ENCODE data around the gene TBP.

The TBP gene

DNA sequence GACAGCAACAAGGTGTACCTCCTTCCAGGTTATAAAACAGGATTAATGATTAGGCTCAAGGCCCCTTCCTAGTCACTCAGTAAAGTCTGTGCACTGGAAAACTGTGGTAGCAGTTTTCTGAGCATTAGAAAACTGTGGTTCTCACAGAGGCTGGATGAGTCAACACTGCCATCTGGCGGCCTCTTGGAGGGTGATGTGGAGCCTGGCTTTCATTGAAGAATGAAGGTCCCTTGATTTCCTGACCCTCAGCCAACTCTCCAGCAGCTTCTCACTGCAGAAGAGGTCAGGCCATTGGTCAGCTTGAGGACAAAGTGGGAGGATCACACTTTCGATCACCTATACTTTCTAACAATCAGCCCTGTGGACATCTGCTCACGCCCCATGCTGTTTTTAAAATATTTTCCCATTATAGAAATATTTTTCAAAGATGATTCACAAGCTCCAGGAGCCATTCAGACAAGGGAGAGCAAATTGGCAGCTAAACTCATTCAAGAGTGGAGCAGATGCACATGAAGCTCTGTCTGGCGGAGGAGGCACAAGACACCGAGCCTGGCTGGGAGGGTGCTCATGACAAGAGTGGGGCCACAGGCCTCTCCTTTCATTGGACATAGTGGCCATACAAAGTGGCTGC, 24.2 kb upstream of the TBP start:
- Histone ChIP-seq H4K20me1 (peaks cover 0 to 27% (median 17%) of the 10 kb centered on the region in 11 experiments; a peak in 15 of 22 replicates), H3K9ac (no peak overlapping the region), H3K4me3 (no peak overlapping the region), H3K27me3 (no peaks in the 10 kb centered on the region), H3K27ac (no peak overlapping the region), H3K9me3 (replicated peaks in 1 of 11) (no peaks in the 10 kb centered on the region), H3K4me2 (no peak overlapping the region), H3K4me1 (peaks cover 0 to 5% (median 0%) of the 10 kb centered on the region in 10 experiments; a peak in 4 of 20 replicates), H3K36me3 (peaks cover 24 to 37% (median 34%) of the 10 kb centered on the region in 11 experiments)
- no peak for TF ChIP-seq Cebpa-rat (IDR thresholded peaks at IDR 0.05)

DNA sequence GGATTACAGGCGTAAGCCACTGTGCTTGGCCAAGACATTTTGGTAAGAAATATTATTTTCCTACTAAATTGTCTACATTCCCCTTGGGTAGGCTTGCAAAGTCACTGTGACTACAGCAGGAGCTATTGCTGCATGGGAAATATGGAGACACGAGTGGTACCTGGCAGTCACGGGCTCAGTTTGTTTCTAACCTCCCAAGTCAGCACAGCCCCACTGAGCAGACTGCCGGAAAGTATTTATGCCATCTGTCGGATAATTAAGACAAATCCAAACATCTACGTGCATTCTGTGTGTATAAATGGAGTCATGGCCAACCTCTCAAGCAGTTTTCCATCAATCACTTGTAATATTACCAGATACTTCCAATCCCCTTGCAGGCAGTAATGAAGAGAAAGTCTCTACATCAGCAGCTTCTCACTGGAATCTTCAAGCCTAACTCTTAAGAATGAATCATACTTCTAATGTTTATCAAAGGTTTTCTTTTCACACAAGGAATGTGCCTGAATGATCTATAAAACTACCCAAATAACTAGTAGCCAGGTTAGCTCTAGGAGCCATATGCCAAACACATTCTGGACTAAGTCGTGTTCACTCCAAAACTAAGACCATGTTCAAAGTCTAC, 21.2 kb upstream of the TBP start:
- TF ChIP-seq Cebpa-rat (IDR thresholded peaks at IDR 0.05): no peak
- Histone ChIP-seq H3K27ac (no peak overlapping the region), H3K9ac (no peak overlapping the region), H4K20me1 (peaks cover 0 to 57% (median 45%) of the 10 kb centered on the region in 11 experiments; a peak in 19 of 22 replicates), H3K4me2 (no peak overlapping the region), H3K4me1 (peaks cover 0 to 5% (median 0%) of the 10 kb centered on the region in 10 experiments; a peak in 4 of 20 replicates), H3K4me3 (no peak overlapping the region), H3K27me3 (no peaks in the 10 kb centered on the region), H3K9me3 (replicated peaks in 1 of 11) (no peaks in the 10 kb centered on the region), H3K36me3 (peaks cover 54 to 67% (median 64%) of the 10 kb centered on the region in 11 experiments)

DNA sequence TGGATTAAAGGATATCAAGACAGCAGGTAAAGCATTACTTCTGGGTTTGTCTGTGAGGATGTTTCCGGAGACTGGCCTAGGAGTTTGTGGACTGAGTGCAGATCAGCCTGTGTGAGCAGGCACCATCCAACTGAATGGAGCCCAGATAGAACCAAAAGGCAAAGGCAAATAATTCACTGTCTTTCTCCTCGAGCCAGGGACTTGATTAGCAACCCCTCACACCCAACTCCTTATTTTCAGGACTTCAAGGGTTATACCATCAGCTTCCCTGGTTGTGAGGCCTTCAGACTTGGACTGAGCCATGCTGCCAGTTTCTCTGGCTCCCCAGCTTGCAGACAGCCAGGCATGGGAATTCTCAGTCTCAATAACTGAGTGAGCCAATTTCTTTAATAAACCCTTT, 20.4 kb upstream of the TBP start:
- Histone ChIP-seq H3K36me3 (peaks cover 62 to 76% (median 72%) of the 10 kb centered on the region in 11 experiments), H3K4me1 (peaks cover 0 to under 1% (median 0%) of the 10 kb centered on the region in 10 experiments; a peak in 3 of 20 replicates), H3K4me2 (no peak overlapping the region), H3K4me3 (no peak overlapping the region), H3K9ac (no peak overlapping the region), H4K20me1 (peaks cover 5 to 65% (median 53%) of the 10 kb centered on the region in 11 experiments; a peak in 20 of 22 replicates), H3K9me3 (replicated peaks in 1 of 11) (no peaks in the 10 kb centered on the region), H3K27ac (no peak overlapping the region), H3K27me3 (no peaks in the 10 kb centered on the region)
- no peak for TF ChIP-seq Cebpa-rat (IDR thresholded peaks at IDR 0.05)

DNA sequence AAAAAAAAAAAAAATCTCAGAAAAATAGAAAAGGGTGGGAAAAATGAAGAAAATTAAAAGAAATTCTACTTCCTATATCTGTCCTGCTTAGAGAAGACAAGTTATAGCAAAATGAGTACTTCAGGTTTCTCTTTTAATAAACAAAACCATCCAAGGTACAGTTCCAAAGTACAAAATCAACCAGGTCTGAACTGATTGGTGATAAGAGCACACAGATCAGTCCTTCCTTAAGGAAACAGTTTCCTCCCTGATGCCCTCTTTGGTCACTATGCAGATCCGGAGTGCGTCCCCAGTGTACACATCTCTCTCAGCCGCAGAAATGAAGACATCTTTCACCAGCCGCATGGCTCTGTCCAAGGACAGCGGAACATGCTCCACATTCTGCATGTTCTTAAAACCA, 19.2 kb upstream of the TBP start:
- H3K4me1 ChIP-seq: peaks cover 0 to 10% (median 2%) of the 10 kb centered on the region in 10 experiments; a peak in 12 of 20 replicates
- no peak overlapping the region for H3K4me2 ChIP-seq
- TF ChIP-seq Cebpa-rat (IDR thresholded peaks at IDR 0.05): no peak
- no peaks in the 10 kb centered on the region for H3K27me3 ChIP-seq
- no peak overlapping the region for H3K9ac ChIP-seq
- H3K36me3 ChIP-seq: peaks cover 71 to 88% (median 84%) of the 10 kb centered on the region in 11 experiments
- peaks cover 14 to 77% (median 65%) of the 10 kb centered on the region in 11 experiments for H4K20me1 ChIP-seq
- no peak overlapping the region for H3K27ac ChIP-seq
- H3K4me3 ChIP-seq: no peak overlapping the region
- H3K9me3 ChIP-seq (replicated peaks in 1 of 11): no peaks in the 10 kb centered on the region

DNA sequence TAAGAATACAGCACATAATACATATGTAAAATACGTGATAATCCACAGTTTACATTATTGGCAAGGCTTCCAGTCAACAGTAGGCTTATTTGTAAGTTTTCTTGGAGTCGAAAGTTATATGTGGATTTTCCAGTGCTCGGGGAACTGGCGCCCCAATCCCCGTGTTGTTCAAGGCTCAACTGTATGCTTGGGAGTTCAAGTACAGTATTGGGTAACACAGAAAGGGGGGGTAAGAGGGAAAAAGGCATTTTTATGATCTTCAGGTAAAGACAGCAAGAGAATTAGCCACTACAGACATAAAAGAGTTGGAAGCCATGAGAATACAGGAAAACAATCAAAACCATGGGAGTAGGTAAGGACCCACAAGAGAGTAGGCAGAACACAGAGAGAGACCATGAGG, 17.5 kb upstream of the TBP start:
- Histone ChIP-seq H3K27me3 (no peaks in the 10 kb centered on the region), H3K27ac (no peak overlapping the region), H3K4me2 (no peak overlapping the region), H3K9ac (no peak overlapping the region), H4K20me1 (peaks cover 26 to 86% (median 76%) of the 10 kb centered on the region in 11 experiments), H3K36me3 (peaks cover 88 to 100% (median 99%) of the 10 kb centered on the region in 11 experiments), H3K4me1 (peaks cover 0 to 20% (median 4%) of the 10 kb centered on the region in 10 experiments; a peak in 12 of 20 replicates), H3K4me3 (no peak overlapping the region), H3K9me3 (replicated peaks in 1 of 11) (no peaks in the 10 kb centered on the region)
- no peak for TF ChIP-seq Cebpa-rat (IDR thresholded peaks at IDR 0.05)

DNA sequence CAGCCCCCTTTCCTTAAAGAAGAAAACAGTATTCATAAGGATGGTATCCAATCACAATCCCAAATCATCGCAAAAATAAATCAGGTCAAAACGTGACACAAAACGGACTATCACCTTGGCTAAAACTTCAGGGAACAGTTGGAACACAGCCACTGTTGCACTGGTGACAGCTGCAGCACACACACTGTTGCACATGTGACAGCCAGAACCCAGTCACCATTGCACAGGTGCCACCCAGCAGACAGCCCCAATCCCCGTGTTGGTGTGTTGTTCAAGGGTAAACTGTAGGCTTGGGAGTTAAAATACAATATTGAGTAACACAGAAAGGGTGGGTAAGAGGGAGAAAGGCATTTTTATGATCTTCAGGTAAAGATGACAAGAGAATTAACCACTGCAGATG, 16.8 kb upstream of the TBP start:
- H3K9ac ChIP-seq: no peak overlapping the region
- H3K9me3 ChIP-seq (replicated peaks in 1 of 11): no peaks in the 10 kb centered on the region
- H3K27me3 ChIP-seq: no peaks in the 10 kb centered on the region
- peaks cover 30 to 92% (median 78%) of the 10 kb centered on the region in 11 experiments for H4K20me1 ChIP-seq
- no peak overlapping the region for H3K4me2 ChIP-seq
- no peak overlapping the region for H3K4me3 ChIP-seq
- H3K27ac ChIP-seq: no peak overlapping the region
- peaks cover 94 to 100% (median 99%) of the 10 kb centered on the region in 11 experiments for H3K36me3 ChIP-seq
- no peak for TF ChIP-seq Cebpa-rat (IDR thresholded peaks at IDR 0.05)
- peaks cover 0 to 20% (median 4%) of the 10 kb centered on the region in 10 experiments; a peak in 12 of 20 replicates for H3K4me1 ChIP-seq

DNA sequence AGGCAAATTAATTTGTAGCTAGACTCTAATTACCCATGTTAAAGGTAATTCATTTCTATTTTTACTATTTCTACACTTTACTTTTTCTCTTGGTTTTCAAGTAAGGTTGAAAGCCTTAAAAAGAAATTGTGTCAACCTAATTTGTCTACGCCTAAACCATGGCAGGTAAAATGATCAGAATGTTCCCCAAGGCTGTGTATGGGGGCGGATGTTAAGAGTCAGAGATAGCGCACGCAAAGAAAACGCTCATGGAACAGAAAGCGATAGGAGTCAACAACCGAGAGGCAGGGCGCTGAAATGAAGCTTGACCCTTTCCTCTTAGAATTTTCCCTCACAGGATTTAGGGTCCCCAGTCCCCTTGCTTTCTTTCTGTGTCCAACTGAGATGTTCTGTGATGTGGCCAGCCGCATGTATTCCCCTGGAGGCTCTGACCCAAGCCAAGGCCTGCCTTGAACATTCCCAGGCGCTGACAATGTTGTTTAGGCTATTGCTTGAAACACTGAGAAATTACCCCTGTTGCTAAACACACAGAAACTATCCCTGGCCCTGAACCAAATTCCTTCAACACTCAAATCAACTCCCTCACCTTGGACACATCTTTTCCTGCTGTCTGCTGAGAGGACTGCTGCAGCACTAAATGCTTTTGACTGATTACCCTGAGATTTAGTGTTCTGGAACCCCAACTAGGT, 12.0 kb upstream of the TBP start:
- no peak overlapping the region for H3K4me3 ChIP-seq
- no peak for TF ChIP-seq Cebpa-rat (IDR thresholded peaks at IDR 0.05)
- no peaks in the 10 kb centered on the region for H3K27me3 ChIP-seq
- H3K9me3 ChIP-seq (replicated peaks in 1 of 11): no peaks in the 10 kb centered on the region
- H3K4me1 ChIP-seq: peaks cover 0 to 20% (median 4%) of the 10 kb centered on the region in 10 experiments; a peak in 12 of 20 replicates
- H3K9ac ChIP-seq: no peak overlapping the region
- H3K36me3 ChIP-seq: peaks cover 94 to 100% (median 99%) of the 10 kb centered on the region in 11 experiments
- no peak overlapping the region for H3K4me2 ChIP-seq
- H4K20me1 ChIP-seq: peaks cover 68 to 100% (median 98%) of the 10 kb centered on the region in 11 experiments
- no peak overlapping the region for H3K27ac ChIP-seq

DNA sequence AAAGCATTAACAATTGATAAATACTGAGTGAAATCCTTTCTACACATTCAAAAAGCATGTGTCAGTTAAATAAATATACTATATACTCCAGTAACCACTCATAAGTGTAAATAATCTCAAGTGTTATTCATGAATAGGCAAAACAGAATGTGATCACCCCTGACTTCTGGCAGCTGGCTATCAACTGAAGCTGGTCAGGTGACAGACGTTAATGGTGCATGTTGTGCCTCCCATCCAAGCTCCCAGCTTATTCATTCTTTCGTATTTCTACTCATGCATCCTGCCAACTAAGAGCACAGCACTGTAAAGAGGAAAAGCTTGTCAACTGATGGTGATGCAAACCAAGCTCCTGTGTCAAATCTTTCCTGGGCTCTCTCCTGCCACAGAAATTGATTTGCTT, 8.8 kb upstream of the TBP start:
- Histone ChIP-seq H3K9me3 (replicated peaks in 1 of 11) (no peaks in the 10 kb centered on the region), H3K27ac (no peak overlapping the region), H3K27me3 (no peaks in the 10 kb centered on the region), H3K4me3 (no peak overlapping the region), H3K9ac (no peak overlapping the region), H4K20me1 (peaks cover 83 to 100% (median 98%) of the 10 kb centered on the region in 11 experiments), H3K36me3 (peaks cover 97 to 100% (median 100%) of the 10 kb centered on the region in 11 experiments), H3K4me2 (no peak overlapping the region), H3K4me1 (peaks cover 4 to 16% (median 7%) of the 10 kb centered on the region in 10 experiments; a peak in 11 of 20 replicates)
- no peak for TF ChIP-seq Cebpa-rat (IDR thresholded peaks at IDR 0.05)
